ENCODE results near the gene ABCB6.

Gene ABCB6

DNA sequence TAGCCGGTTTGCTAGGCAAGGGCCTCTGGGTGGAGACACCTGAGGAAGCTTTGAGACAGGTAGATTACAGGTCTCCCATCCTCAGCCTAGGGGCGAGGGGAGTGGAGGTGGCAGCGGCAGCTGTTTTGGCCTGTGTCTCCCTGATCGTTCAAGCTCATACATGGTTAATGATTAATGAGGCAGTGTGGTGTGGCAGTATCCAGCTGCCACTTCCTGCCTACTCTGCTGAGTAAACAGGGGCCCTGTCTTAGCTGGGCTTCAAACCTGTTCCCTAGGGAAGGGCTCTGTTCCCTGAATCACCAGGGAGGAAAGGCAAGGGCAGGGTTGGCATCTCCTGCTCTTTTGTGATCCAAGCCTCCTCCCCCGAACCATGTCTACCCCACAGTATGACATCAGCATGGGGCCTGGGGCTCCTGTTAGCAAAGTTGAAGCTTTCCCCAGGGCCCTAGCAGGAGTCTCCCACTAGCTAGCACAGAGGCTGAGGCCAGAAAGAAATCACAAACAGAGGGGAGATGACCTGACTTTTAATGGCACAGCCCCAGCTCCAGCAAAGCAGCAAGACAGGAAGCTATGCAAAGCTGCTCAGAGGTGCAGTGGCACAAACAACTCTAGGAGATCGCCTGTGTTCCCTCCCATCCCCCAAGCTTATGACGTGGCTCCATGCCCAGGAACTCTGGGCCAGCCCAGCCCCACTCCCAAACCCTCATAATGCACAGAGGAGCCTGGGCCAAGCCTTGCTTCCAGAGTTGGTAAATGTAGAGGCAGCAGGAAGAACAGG, 30.6 kb upstream of the ABCB6 start:
- TF ChIP-seq, protein P1, sequence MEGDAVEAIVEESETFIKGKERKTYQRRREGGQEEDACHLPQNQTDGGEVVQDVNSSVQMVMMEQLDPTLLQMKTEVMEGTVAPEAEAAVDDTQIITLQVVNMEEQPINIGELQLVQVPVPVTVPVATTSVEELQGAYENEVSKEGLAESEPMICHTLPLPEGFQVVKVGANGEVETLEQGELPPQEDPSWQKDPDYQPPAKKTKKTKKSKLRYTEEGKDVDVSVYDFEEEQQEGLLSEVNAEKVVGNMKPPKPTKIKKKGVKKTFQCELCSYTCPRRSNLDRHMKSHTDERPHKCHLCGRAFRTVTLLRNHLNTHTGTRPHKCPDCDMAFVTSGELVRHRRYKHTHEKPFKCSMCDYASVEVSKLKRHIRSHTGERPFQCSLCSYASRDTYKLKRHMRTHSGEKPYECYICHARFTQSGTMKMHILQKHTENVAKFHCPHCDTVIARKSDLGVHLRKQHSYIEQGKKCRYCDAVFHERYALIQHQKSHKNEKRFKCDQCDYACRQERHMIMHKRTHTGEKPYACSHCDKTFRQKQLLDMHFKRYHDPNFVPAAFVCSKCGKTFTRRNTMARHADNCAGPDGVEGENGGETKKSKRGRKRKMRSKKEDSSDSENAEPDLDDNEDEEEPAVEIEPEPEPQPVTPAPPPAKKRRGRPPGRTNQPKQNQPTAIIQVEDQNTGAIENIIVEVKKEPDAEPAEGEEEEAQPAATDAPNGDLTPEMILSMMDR (conservative IDR thresholded peaks at IDR 0.05; ENCODE audit: low read depth, low read length) = no peak
- no peak overlapping the region for H3K4me3 ChIP-seq (ENCODE audit: low read length)
- peak; percentile 78 for DNase-seq (ENCODE audit: low read depth)

DNA sequence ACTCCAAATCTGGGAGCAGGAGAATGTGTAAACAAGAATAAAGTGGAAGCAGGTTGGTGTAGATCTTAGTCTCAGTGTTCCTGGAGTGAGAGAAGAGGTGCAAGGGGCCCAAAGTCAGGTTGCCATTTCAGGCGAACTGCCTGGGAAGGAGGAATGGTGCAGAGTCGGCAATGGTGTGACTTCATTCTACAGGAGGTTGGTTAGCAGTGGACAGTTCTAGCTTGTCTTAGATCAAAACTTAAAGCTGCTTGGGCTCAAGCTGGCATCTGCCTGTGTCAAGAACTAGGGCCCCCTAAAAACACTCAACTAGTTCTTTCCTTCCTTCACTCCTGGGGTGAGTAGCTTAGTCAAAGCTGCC, 30.1 kb upstream of the ABCB6 start:
- no peak for DNase-seq (ENCODE audit: low read depth)
- H3K4me3 ChIP-seq (ENCODE audit: low read length) = no peak overlapping the region
- TF ChIP-seq, protein P1 (conservative IDR thresholded peaks at IDR 0.05; ENCODE audit: low read depth, low read length) = no peak

DNA sequence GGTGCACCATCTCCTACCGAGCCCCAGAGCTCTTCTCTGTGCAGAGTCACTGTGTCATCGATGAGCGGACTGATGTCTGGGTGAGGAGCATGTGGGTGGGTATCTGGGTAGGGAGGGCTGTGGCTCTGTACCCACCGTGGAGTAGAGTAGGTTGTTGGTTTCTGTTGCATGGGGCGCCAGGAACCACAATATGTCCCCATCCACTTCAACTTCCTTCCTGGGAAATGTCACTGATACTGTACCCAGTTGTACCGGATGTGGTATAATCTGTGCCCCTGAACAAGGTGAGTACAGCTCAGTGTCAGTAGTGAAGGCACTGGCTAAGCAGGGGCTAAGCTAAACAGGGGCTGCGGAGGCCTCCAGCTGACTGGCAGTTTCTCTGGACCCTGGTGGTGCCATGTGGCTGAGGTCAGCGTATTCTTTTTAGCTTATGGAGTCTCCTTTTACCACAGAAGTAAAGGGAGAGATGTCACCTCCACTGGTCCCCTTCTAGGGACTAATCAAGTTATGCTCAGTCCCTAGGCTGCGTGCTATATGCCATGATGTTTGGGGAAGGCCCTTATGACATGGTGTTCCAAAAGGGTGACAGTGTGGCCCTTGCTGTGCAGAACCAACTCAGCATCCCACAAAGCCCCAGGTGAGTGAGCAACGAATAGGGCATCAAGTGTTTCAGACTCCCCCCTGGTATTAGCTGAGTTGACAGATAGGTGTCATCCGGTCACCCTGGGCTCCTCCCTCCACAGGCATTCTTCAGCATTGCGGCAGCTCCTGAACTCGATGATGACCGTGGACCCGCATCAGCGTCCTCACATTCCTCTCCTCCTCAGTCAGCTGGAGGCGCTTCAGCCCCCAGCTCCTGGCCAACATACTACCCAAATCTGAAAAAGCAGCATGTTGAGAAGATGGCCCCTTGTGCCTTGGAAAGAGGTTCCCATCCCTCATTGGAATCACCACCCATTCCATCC, 29.2 kb upstream of the ABCB6 start:
- H3K4me3 ChIP-seq (ENCODE audit: low read length) = no peak overlapping the region
- TF ChIP-seq, protein P1 (conservative IDR thresholded peaks at IDR 0.05; ENCODE audit: low read depth, low read length) = no peak
- no peak for DNase-seq (ENCODE audit: low read depth)

DNA sequence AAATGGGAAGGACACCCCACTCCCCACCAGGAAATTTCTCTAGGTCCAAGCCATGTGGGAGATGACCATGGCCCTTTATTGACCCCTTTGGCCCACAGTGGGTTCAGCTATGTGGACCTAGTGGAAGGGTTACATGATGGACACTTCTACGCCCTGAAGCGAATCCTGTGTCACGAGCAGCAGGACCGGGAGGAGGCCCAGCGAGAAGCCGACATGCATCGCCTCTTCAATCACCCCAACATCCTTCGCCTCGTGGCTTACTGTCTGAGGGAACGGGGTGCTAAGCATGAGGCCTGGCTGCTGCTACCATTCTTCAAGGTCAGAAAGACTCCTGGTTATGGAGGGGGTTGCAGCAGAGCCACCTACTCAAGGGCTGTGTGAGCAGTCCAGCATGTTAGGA, 27.8 kb upstream of the ABCB6 start:
- DNase-seq (ENCODE audit: low read depth) = no peak
- TF ChIP-seq, protein P1 (conservative IDR thresholded peaks at IDR 0.05; ENCODE audit: low read depth, low read length) = no peak
- H3K4me3 ChIP-seq (ENCODE audit: low read length) = no peak overlapping the region

DNA sequence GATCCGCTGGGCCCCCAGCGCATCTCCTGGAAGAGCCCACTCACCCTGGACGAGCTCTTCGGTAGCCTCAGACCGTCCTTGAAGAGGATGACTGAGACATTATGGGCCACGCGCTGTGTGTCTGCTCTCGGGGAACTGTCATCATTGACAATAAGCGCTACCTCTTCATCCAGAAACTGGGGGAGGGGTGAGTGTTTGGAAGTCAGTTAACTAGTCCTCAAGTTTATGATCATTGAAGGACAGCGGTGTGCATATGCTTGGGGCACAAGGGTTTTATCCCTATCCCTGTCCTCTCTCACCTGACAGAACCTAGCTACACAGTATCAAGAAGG, 27.1 kb upstream of the ABCB6 start:
- H3K4me3 ChIP-seq (ENCODE audit: low read length) = peak overlapping the region; percentile 92
- TF ChIP-seq, protein P1 (conservative IDR thresholded peaks at IDR 0.05; ENCODE audit: low read depth, low read length) = no peak
- DNase-seq (ENCODE audit: low read depth) = no peak

DNA sequence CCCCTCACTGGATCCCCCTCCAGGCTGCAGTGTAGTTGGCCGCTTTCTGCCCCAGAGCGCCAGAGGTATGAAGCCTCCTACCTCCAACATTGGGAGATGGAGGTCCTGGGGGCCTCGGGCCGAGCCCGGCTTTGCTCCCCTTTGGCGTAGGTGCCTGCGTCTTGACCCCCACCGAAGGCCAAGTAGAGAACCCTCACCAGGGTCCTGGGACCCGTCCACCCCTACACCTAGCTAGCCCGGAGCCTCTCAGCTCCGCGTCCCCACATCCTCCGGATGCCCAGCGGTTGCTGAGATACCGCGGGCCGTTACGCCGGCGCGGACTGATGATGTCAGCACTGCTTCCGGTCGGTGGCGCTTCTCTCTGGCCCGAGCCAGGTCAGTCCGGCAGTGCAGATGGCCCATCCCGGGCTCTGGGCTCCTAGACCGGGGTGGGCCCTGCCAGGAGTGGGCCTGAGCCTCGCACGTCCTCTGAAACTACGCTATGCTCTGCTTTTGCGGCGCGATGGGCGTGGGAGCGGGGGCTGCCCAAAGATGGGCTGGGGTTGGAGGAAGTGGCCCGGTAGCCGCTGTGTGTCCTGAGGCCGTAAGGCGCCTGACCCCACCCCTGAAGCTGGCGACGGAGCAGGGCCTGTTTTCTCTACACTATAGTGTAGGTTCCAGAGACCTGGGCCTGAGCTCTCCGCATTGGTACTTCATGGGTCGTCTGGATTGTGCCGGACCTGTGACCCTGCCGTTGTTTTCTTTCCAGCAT, 26.6 kb upstream of the ABCB6 start, which contains the start of the genes GLB1L and STK16:
TSS of gene GLB1L (minus strand) at position 297 of the 751 bp plus-strand sequence. CDS start 1,871 bp downstream, outside the sequence.
TSS of gene STK16 (plus strand) at position 332 of the 751 bp plus-strand sequence. CDS start 521 bp downstream, outside the sequence.
- H3K4me3 ChIP-seq (ENCODE audit: low read length) = peak within 1 kb of the TSS; percentile 92
- DNase-seq (ENCODE audit: low read depth) = peak; percentile 70
- TF ChIP-seq, protein P1 (conservative IDR thresholded peaks at IDR 0.05; ENCODE audit: low read depth, low read length) = no peak
